GM18868 (cell line): Measurements from ENCODE around the gene NDUFS6.

Experiments
- ATAC-seq: cut with Tn5 transposase; IDR thresholded peaks from one replicate; pipeline ENCODE4 v1.9.1; 2021; ENCODE audit warnings: mild to moderate bottlenecking, moderate library complexity; ENCODE audit not compliant: unreplicated experiment

Gene NDUFS6

GRCh38 chr5:1847056-1847455, 45.8 kb downstream of the NDUFS6 start:
- ATAC-seq = no peak

- no peak for ATAC-seq
Measured at GRCh38 chr5:1847611-1848010, 46.4 kb downstream of the NDUFS6 start.

GRCh38 chr5:1850324-1851154, 49.3 kb downstream of the NDUFS6 start:
- ATAC-seq = no peak

GRCh38 chr5:1851290-1851934, 50.2 kb downstream of the NDUFS6 start:
- ATAC-seq = no peak

- ATAC-seq = no peak
Measured at GRCh38 chr5:1852324-1852947, 51.2 kb downstream of the NDUFS6 start.

GRCh38 chr5:1853531-1853930, 52.3 kb downstream of the NDUFS6 start:
- no peak for ATAC-seq

- no peak for ATAC-seq
Measured at GRCh38 chr5:1855075-1855474, 53.9 kb downstream of the NDUFS6 start.

GRCh38 chr5:1855596-1855995, 54.4 kb downstream of the NDUFS6 start:
- no peak for ATAC-seq

GRCh38 chr5:1856596-1857255, 55.5 kb downstream of the NDUFS6 start:
- ATAC-seq = no peak

GRCh38 chr5:1857256-1857600, 56.0 kb downstream of the NDUFS6 start:
- no peak for ATAC-seq

GRCh38 chr5:1858436-1858835, 57.2 kb downstream of the NDUFS6 start:
- ATAC-seq = no peak

- ATAC-seq = no peak
Measured at GRCh38 chr5:1859099-1859498, 57.9 kb downstream of the NDUFS6 start.

- ATAC-seq = no peak
Measured at GRCh38 chr5:1860021-1860610, 58.9 kb downstream of the NDUFS6 start.

- no peak for ATAC-seq
Measured at GRCh38 chr5:1860949-1861348, 59.7 kb downstream of the NDUFS6 start.

- ATAC-seq = no peak
Measured at GRCh38 chr5:1864896-1865440, 63.8 kb downstream of the NDUFS6 start.

GRCh38 chr5:1865486-1865885, 64.3 kb downstream of the NDUFS6 start:
- no peak for ATAC-seq
